HepG2 (cell line): ENCODE data around the gene ZNF772. TPM values are rescaled to one million over a fixed set of nuclear protein-coding genes. Genes with fewer than 3 reads are reported as not detected.

Experiments used
- ATAD3A ChIP-seq: sonication (generic); formaldehyde crosslinking; IDR thresholded peaks from 2 replicates; pipeline ENCODE4 v1.4.0; 2020; ENCODE audit warnings: missing genetic modification reagents
- DNMT3B ChIP-seq: conservative IDR thresholded peaks from 2 replicates; pipeline ENCODE4 v1.6.1; 2016; ENCODE audit warnings: missing biosample characterization, control low read depth
- EED ChIP-seq: sonication (generic); formaldehyde crosslinking; IDR thresholded peaks from 2 replicates; pipeline ENCODE4 v1.5.0; 2020; ENCODE audit warnings: mild to moderate bottlenecking, missing genetic modification reagents
- NFE2 ChIP-seq: sonication (generic); formaldehyde crosslinking; IDR thresholded peaks from 2 replicates; pipeline ENCODE4 v1.4.0; 2020; ENCODE audit warnings: missing genetic modification reagents
- PHB2 ChIP-seq: fragments of 450-650 bp; IDR thresholded peaks from 2 replicates; pipeline ENCODE4 v1.6.1; 2018; ENCODE audit not compliant: partially characterized antibody
- RAD51 ChIP-seq: fragments of 450-650 bp; IDR thresholded peaks from 2 replicates; pipeline ENCODE4 v1.6.1; 2016; ENCODE audit warnings: borderline replicate concordance
- RBFOX2 ChIP-seq: fragments of 200-400 bp; formaldehyde crosslinking; IDR thresholded peaks from 2 replicates; pipeline ENCODE4 v1.6.1; 2017; ENCODE audit warnings: low read depth, mild to moderate bottlenecking, low read length
- SRSF4 ChIP-seq: fragments of 200-400 bp; formaldehyde crosslinking; IDR thresholded peaks from one replicate; pipeline ENCODE4 v1.6.1; 2018; ENCODE audit warnings: mild to moderate bottlenecking, low read depth, low read length, moderate library complexity; ENCODE audit not compliant: poor library complexity, severe bottlenecking
- ZBTB4 ChIP-seq: sonication (generic); formaldehyde crosslinking; IDR thresholded peaks from 2 replicates; pipeline ENCODE4 v1.4.0; 2020; ENCODE audit warnings: missing genetic modification reagents, mild to moderate bottlenecking, borderline replicate concordance
- ZNF205 ChIP-seq: IDR thresholded peaks from 2 replicates; pipeline ENCODE4 v1.6.1; 2018; ENCODE audit warnings: missing biosample characterization, missing genetic modification reagents
- ZNF317 ChIP-seq: sonication (generic); formaldehyde crosslinking; IDR thresholded peaks from 2 replicates; pipeline ENCODE4 v1.5.0; 2020; ENCODE audit warnings: mild to moderate bottlenecking, missing genetic modification reagents
- ZNF530 ChIP-seq: sonication (generic); formaldehyde crosslinking; IDR thresholded peaks from 2 replicates; pipeline ENCODE4 v1.5.0; 2020; ENCODE audit warnings: low read depth, mild to moderate bottlenecking, missing genetic modification reagents
- polyA plus RNA-seq, 8 experiments: library from polyadenylated mRNA; depleted of rRNA in 3 of 8; stranded (reverse) in 7 of 8; unstranded in 1 of 8; fragments of >200 nt; fragmentation: Illumina TruSeq in 4 of 8; extraction: Trizol in 4 of 8; gene quantifications; 2 replicates each; pipeline versions ENCODE4 v1.2.1 to v1.2.3, GENCODE V29; 2011 to 2016; ENCODE audit warnings: low read depth in 4 of 8, missing spikeins in 1 of 8, mixed read lengths in 1 of 8; ENCODE audit not compliant: insufficient read depth in 1 of 8
- total RNA-seq, 5 experiments: library from RNA; depleted of rRNA; stranded (reverse); fragments of >200 nt; fragmentation: Illumina TruSeq; extraction: Trizol; gene quantifications; 2 replicates each; pipeline ENCODE4 v1.2.3, GENCODE V29; 2016; ENCODE audit warnings: low read depth in 1 of 5
- TF ChIP-seq, protein P1 (sequence below): IDR thresholded peaks from 2 replicates; pipeline ENCODE4 v1.6.1; 2016; ENCODE audit warnings: low read depth, missing genetic modification reagents, missing compliant biosample characterization
- TF ChIP-seq, protein P2 (sequence below): IDR thresholded peaks from 2 replicates; pipeline ENCODE4 v1.6.1; 2016; ENCODE audit warnings: missing compliant biosample characterization, missing genetic modification reagents, borderline replicate concordance

The ZNF772 gene
- total and polyA plus RNA-seq, 2 of the 13 experiments (the other 11 are each of a cell fraction or from before 2014, with no cell fraction given), result 3.1 to 17.2 TPM

- TF ChIP-seq DNMT3B (CRISPR knock-in tag) (no peak), RBFOX2 (peak; percentile 62), SRSF4 (no peak), ZBTB4 (CRISPR knock-in tag) (no peak), ZNF530 (no peak), EED (CRISPR knock-in tag) (0 out of 2 replicates have a peak, but pooled peaks have one; percentile 58), PHB2 (no peak), ZNF205 (CRISPR knock-in tag) (no peak; the same call in 1 of the 2 replicates), ATAD3A (CRISPR knock-in tag) (no peak), ZNF317 (CRISPR knock-in tag) (0 out of 2 replicates have a peak, but pooled peaks have one; percentile 82), NFE2 (CRISPR knock-in tag) (no peak), RAD51 (no peak)
- TF ChIP-seq, protein P1, sequence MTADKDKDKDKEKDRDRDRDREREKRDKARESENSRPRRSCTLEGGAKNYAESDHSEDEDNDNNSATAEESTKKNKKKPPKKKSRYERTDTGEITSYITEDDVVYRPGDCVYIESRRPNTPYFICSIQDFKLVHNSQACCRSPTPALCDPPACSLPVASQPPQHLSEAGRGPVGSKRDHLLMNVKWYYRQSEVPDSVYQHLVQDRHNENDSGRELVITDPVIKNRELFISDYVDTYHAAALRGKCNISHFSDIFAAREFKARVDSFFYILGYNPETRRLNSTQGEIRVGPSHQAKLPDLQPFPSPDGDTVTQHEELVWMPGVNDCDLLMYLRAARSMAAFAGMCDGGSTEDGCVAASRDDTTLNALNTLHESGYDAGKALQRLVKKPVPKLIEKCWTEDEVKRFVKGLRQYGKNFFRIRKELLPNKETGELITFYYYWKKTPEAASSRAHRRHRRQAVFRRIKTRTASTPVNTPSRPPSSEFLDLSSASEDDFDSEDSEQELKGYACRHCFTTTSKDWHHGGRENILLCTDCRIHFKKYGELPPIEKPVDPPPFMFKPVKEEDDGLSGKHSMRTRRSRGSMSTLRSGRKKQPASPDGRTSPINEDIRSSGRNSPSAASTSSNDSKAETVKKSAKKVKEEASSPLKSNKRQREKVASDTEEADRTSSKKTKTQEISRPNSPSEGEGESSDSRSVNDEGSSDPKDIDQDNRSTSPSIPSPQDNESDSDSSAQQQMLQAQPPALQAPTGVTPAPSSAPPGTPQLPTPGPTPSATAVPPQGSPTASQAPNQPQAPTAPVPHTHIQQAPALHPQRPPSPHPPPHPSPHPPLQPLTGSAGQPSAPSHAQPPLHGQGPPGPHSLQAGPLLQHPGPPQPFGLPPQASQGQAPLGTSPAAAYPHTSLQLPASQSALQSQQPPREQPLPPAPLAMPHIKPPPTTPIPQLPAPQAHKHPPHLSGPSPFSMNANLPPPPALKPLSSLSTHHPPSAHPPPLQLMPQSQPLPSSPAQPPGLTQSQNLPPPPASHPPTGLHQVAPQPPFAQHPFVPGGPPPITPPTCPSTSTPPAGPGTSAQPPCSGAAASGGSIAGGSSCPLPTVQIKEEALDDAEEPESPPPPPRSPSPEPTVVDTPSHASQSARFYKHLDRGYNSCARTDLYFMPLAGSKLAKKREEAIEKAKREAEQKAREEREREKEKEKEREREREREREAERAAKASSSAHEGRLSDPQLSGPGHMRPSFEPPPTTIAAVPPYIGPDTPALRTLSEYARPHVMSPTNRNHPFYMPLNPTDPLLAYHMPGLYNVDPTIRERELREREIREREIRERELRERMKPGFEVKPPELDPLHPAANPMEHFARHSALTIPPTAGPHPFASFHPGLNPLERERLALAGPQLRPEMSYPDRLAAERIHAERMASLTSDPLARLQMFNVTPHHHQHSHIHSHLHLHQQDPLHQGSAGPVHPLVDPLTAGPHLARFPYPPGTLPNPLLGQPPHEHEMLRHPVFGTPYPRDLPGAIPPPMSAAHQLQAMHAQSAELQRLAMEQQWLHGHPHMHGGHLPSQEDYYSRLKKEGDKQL (CRISPR knock-in tag), result no peak
- TF ChIP-seq, protein P2, sequence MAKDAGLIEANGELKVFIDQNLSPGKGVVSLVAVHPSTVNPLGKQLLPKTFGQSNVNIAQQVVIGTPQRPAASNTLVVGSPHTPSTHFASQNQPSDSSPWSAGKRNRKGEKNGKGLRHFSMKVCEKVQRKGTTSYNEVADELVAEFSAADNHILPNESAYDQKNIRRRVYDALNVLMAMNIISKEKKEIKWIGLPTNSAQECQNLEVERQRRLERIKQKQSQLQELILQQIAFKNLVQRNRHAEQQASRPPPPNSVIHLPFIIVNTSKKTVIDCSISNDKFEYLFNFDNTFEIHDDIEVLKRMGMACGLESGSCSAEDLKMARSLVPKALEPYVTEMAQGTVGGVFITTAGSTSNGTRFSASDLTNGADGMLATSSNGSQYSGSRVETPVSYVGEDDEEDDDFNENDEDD (CRISPR knock-in tag), result 0 out of 2 replicates have a peak, but pooled peaks have one; percentile 31
Measured at GRCh38 chr19:57435062-57435978, 42.0 kb downstream of the ZNF772 start, which contains the start of gene ZNF749 (continued).
